Neural progenitor cell (in vitro differentiated cells): ENCODE results near the gene IGFBP6.

ENCODE experiments used
- EZH2 ChIP-seq: fragments of 200-600 bp; sonication (generic); IDR thresholded peaks from 2 replicates; pipeline ENCODE4 v1.6.1; 2017; ENCODE audit warnings: antibody characterized with exemption, mild to moderate bottlenecking, moderate library complexity
- TF ChIP-seq, protein P1 (sequence below): fragments of 200-600 bp; sonication (generic); IDR thresholded peaks from 2 replicates; pipeline ENCODE4 v1.5.1; 2017; ENCODE audit warnings: antibody characterized with exemption, mild to moderate bottlenecking

DNA sequence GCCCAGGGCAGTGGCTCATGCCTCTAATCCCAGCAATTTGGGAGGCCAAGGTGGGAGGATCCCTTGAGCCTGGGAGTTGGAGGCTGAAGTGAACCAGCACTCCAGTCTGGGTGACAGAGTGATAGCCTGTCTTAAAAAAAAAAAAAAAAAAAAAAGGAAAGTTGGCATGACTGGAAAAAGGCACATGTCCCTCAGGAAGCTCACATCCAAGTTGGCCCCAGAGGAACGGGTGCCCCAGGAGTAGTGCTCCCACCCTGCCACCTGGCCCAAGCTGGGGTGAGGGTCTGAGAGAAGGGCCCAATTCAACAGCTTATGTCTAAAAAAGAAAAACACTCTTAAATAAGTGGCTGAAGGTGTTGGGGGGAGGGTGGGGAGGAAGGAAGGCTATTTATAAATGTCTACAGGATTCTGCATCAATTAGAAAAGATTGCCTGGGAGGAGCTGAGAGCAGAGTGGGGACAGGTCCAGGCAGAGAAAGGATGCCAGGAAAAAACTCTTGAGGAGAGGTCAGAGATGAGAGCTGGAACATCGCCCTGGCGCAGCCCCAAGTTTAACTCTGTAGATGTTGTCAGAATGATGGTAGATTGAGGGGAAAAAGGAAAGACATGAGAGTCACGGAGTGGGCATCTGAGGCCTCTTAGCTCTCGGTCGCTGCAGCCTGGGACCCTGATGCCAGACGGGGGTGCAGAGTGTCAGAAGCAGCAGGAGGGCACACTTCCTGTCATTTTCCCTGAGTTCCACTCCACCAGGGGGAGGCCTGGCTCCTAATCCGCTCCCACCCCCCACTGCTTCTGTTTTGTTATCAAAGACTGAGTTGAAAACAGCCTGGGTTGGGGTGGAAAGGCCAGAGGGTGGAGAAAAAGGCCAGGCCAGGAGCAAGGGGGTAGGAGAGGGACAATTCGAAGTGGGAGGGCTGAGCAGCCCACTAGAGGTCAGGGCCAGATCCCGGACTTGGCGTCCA, 25.6 kb upstream of the IGFBP6 start:
- TF ChIP-seq, protein P1, sequence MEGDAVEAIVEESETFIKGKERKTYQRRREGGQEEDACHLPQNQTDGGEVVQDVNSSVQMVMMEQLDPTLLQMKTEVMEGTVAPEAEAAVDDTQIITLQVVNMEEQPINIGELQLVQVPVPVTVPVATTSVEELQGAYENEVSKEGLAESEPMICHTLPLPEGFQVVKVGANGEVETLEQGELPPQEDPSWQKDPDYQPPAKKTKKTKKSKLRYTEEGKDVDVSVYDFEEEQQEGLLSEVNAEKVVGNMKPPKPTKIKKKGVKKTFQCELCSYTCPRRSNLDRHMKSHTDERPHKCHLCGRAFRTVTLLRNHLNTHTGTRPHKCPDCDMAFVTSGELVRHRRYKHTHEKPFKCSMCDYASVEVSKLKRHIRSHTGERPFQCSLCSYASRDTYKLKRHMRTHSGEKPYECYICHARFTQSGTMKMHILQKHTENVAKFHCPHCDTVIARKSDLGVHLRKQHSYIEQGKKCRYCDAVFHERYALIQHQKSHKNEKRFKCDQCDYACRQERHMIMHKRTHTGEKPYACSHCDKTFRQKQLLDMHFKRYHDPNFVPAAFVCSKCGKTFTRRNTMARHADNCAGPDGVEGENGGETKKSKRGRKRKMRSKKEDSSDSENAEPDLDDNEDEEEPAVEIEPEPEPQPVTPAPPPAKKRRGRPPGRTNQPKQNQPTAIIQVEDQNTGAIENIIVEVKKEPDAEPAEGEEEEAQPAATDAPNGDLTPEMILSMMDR = peak; percentile 26
- TF ChIP-seq EZH2 = no peak
